ENCODE results near the gene MN1. TPM values are rescaled to one million over a fixed set of nuclear protein-coding genes. Genes with fewer than 3 reads are reported as not detected.

Gene MN1
- total and polyA plus RNA-seq, 2 experiments from 2014 or later: 1.0 to 6.8 TPM

DNA sequence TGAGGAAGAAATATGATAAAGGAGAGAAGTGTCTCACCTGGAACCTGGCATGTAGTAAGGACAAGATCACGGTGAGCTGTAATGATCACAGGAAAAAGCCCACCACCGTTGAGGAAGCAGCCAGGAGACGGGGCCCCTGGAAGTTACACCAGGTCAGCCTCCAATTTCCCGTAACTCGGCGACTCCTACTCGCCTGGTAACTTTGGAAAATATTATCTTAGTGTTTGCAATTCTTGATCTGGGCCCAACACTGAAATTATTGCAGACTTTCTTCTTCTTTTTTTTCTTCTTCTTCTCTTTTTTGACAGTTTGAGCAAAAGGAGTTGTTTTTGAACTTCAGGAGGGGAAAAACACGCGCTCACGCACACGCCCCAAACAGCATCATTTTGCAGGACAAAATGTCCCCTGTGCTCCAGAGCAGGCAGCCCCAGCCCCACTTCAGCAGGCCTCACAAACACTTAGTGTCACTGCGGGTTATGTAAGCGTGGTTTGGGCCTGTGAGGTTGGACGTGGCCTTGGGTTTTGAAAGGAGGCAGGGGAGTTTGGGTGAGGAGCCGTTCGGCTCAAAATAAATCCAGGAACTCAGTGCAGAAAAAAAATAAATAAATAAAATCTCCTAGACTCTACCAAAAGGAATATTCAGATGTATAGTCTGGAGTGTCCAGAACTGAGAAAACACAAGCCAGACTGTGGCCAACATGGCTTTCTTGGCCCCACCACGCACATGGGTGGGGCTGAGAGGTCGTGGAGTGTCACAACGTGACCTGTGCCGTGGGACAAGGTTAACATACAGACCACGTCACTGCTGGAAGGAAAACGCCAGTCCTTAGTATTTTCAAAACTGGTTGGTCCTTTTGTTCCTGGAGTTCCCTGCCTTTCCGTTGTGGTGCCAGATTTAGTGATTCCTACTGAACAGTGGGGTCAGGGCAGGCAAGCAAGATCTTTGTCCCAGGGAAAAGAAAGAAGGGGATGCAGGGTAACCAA is 26.3 kb upstream of the MN1 start:
- Histone ChIP-seq H3K4me2 (no peak overlapping the region), H2AFZ (peak overlapping the region; percentile 14; the same call in 1 of the 2 replicates), H3K4me1 (ENCODE audit: insufficient read depth) (no peaks in the 10 kb centered on the region), H3K79me2 (replicated peaks; ENCODE audit: insufficient read depth) (no peaks in the 10 kb centered on the region), H4K20me1 (replicated peaks; ENCODE audit: insufficient read depth) (no peaks in the 10 kb centered on the region), H3K27ac (ENCODE audit: low read depth) (no peak overlapping the region), H3K4me3 (no peak overlapping the region), H3K36me3 (ENCODE audit: insufficient read depth) (no peaks in the 10 kb centered on the region), H3K9me2 (ENCODE audit: insufficient read depth) (no peaks in the 10 kb centered on the region), H3K27me3 (ENCODE audit: insufficient read depth) (no peaks in the 10 kb centered on the region), H3F3A (replicated peaks; ENCODE audit: low read depth) (no peaks in the 10 kb centered on the region)
- DNase-seq (ENCODE audit: low spot score) (no peak), ATAC-seq (no peak)
- no peaks in the 10 kb centered on the region for H3K36me3 Mint-ChIP-seq (ENCODE audit: low read depth)
- no peak overlapping the region for H3K27ac Mint-ChIP-seq
- no peak overlapping the region for H3K4me3 Mint-ChIP-seq
- H3K4me1 Mint-ChIP-seq: no peaks in the 10 kb centered on the region; the same call in 2 of the 3 replicates
- TF ChIP-seq, protein P1, sequence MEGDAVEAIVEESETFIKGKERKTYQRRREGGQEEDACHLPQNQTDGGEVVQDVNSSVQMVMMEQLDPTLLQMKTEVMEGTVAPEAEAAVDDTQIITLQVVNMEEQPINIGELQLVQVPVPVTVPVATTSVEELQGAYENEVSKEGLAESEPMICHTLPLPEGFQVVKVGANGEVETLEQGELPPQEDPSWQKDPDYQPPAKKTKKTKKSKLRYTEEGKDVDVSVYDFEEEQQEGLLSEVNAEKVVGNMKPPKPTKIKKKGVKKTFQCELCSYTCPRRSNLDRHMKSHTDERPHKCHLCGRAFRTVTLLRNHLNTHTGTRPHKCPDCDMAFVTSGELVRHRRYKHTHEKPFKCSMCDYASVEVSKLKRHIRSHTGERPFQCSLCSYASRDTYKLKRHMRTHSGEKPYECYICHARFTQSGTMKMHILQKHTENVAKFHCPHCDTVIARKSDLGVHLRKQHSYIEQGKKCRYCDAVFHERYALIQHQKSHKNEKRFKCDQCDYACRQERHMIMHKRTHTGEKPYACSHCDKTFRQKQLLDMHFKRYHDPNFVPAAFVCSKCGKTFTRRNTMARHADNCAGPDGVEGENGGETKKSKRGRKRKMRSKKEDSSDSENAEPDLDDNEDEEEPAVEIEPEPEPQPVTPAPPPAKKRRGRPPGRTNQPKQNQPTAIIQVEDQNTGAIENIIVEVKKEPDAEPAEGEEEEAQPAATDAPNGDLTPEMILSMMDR (conservative IDR thresholded peaks at IDR 0.05; ENCODE audit: low read depth in 2 of 2): no peak
- TF ChIP-seq POLR2AphosphoS5 (IDR thresholded peaks at IDR 0.05; ENCODE audit: low read depth) (no peak), ZNF114 (CRISPR knock-in tag; IDR thresholded peaks at IDR 0.05) (no peak), CREB1 (CRISPR knock-in tag; IDR thresholded peaks at IDR 0.05; ENCODE audit: low read depth) (no peak), JUNB (IDR thresholded peaks at IDR 0.05; ENCODE audit: unreplicated experiment) (no peak), EZH2 (IDR thresholded peaks at IDR 0.05; ENCODE audit: low read depth, unreplicated experiment) (no peak), NANOG (IDR thresholded peaks at IDR 0.05; ENCODE audit: borderline replicate concordance) (no peak), EZH2phosphoT487 (IDR thresholded peaks at IDR 0.05; ENCODE audit: unreplicated experiment) (no peak), ZNF331 (CRISPR knock-in tag; IDR thresholded peaks at IDR 0.05; ENCODE audit: low read depth) (no peak), STAT1 (IDR thresholded peaks at IDR 0.05; ENCODE audit: unreplicated experiment) (no peak)
- TF ChIP-seq, protein P2, sequence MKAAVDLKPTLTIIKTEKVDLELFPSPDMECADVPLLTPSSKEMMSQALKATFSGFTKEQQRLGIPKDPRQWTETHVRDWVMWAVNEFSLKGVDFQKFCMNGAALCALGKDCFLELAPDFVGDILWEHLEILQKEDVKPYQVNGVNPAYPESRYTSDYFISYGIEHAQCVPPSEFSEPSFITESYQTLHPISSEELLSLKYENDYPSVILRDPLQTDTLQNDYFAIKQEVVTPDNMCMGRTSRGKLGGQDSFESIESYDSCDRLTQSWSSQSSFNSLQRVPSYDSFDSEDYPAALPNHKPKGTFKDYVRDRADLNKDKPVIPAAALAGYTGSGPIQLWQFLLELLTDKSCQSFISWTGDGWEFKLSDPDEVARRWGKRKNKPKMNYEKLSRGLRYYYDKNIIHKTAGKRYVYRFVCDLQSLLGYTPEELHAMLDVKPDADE (IDR thresholded peaks at IDR 0.05): no peak
- TF ChIP-seq, protein P3, sequence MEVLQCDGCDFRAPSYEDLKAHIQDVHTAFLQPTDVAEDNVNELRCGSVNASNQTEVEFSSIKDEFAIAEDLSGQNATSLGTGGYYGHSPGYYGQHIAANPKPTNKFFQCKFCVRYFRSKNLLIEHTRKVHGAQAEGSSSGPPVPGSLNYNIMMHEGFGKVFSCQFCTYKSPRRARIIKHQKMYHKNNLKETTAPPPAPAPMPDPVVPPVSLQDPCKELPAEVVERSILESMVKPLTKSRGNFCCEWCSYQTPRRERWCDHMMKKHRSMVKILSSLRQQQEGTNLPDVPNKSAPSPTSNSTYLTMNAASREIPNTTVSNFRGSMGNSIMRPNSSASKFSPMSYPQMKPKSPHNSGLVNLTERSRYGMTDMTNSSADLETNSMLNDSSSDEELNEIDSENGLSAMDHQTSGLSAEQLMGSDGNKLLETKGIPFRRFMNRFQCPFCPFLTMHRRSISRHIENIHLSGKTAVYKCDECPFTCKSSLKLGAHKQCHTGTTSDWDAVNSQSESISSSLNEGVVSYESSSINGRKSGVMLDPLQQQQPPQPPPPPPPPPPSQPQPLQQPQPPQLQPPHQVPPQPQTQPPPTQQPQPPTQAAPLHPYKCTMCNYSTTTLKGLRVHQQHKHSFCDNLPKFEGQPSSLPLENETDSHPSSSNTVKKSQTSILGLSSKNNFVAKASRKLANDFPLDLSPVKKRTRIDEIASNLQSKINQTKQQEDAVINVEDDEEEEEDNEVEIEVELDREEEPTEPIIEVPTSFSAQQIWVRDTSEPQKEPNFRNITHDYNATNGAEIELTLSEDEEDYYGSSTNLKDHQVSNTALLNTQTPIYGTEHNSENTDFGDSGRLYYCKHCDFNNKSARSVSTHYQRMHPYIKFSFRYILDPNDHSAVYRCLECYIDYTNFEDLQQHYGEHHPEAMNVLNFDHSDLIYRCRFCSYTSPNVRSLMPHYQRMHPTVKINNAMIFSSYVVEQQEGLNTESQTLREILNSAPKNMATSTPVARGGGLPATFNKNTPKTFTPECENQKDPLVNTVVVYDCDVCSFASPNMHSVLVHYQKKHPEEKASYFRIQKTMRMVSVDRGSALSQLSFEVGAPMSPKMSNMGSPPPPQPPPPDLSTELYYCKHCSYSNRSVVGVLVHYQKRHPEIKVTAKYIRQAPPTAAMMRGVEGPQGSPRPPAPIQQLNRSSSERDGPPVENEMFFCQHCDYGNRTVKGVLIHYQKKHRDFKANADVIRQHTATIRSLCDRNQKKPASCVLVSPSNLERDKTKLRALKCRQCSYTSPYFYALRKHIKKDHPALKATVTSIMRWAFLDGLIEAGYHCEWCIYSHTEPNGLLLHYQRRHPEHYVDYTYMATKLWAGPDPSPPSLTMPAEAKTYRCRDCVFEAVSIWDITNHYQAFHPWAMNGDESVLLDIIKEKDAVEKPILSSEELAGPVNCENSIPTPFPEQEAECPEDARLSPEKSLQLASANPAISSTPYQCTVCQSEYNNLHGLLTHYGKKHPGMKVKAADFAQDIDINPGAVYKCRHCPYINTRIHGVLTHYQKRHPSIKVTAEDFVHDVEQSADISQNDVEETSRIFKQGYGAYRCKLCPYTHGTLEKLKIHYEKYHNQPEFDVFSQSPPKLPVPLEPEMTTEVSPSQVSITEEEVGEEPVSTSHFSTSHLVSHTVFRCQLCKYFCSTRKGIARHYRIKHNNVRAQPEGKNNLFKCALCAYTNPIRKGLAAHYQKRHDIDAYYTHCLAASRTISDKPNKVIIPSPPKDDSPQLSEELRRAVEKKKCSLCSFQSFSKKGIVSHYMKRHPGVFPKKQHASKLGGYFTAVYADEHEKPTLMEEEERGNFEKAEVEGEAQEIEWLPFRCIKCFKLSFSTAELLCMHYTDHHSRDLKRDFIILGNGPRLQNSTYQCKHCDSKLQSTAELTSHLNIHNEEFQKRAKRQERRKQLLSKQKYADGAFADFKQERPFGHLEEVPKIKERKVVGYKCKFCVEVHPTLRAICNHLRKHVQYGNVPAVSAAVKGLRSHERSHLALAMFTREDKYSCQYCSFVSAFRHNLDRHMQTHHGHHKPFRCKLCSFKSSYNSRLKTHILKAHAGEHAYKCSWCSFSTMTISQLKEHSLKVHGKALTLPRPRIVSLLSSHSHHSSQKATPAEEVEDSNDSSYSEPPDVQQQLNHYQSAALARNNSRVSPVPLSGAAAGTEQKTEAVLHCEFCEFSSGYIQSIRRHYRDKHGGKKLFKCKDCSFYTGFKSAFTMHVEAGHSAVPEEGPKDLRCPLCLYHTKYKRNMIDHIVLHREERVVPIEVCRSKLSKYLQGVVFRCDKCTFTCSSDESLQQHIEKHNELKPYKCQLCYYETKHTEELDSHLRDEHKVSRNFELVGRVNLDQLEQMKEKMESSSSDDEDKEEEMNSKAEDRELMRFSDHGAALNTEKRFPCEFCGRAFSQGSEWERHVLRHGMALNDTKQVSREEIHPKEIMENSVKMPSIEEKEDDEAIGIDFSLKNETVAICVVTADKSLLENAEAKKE (CRISPR knock-in tag; IDR thresholded peaks at IDR 0.05): no peak
- TF ChIP-seq, protein P4, sequence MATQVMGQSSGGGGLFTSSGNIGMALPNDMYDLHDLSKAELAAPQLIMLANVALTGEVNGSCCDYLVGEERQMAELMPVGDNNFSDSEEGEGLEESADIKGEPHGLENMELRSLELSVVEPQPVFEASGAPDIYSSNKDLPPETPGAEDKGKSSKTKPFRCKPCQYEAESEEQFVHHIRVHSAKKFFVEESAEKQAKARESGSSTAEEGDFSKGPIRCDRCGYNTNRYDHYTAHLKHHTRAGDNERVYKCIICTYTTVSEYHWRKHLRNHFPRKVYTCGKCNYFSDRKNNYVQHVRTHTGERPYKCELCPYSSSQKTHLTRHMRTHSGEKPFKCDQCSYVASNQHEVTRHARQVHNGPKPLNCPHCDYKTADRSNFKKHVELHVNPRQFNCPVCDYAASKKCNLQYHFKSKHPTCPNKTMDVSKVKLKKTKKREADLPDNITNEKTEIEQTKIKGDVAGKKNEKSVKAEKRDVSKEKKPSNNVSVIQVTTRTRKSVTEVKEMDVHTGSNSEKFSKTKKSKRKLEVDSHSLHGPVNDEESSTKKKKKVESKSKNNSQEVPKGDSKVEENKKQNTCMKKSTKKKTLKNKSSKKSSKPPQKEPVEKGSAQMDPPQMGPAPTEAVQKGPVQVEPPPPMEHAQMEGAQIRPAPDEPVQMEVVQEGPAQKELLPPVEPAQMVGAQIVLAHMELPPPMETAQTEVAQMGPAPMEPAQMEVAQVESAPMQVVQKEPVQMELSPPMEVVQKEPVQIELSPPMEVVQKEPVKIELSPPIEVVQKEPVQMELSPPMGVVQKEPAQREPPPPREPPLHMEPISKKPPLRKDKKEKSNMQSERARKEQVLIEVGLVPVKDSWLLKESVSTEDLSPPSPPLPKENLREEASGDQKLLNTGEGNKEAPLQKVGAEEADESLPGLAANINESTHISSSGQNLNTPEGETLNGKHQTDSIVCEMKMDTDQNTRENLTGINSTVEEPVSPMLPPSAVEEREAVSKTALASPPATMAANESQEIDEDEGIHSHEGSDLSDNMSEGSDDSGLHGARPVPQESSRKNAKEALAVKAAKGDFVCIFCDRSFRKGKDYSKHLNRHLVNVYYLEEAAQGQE (IDR thresholded peaks at IDR 0.05; ENCODE audit: unreplicated experiment): no peak
- no peaks in the 10 kb centered on the region for H3K9me3 Mint-ChIP-seq
- peaks cover 5% of the 10 kb centered on the region for H3K27me3 Mint-ChIP-seq (ENCODE audit: insufficient read depth, low read depth, poor library complexity)
